Prostate gland (tissue), 2 donors: ENCODE results near the gene TAF3. TPM values are rescaled to one million over a fixed set of nuclear protein-coding genes. Genes with fewer than 3 reads are reported as not detected.

Experiments
- DNase-seq: peaks from one replicate; pipeline ENCODE4 v3.0.0-alpha.2; 2019; ENCODE audit warnings: low spot score
- H3K27ac ChIP-seq, 2 donors: fragments of 200-600 bp; sonication (generic); 2 replicates each; pipeline ENCODE4 v1.5.1; 2017 to 2019
- H3K27me3 ChIP-seq: fragments of 200-600 bp; sonication (generic); replicated peaks from 2 replicates; pipeline ENCODE4 v1.5.1; 2019; ENCODE audit not compliant: insufficient read depth
- H3K36me3 ChIP-seq, 2 donors: fragments of 200-600 bp; sonication (generic); 1 replicate in 1 of 2; 2 replicates in 1 of 2; pipeline versions ENCODE4 v1.5.1 to v1.8.1; 2017 to 2019
- H3K4me1 ChIP-seq: fragments of 200-600 bp; sonication (generic); replicated peaks from 2 replicates; pipeline ENCODE4 v1.5.1; 2019
- H3K4me3 ChIP-seq, 2 donors: fragments of 200-600 bp; sonication (generic); 2 replicates each; pipeline ENCODE4 v1.5.1; 2017 to 2019
- H3K9me3 ChIP-seq: fragments of 200-600 bp; sonication (generic); 2 replicates; pipeline ENCODE4 v1.5.1; 2017
- POLR2A ChIP-seq: fragments of 450-650 bp; IDR thresholded peaks from one replicate; pipeline ENCODE4 v1.6.1; 2016; ENCODE audit warnings: antibody characterized with exemption, mild to moderate bottlenecking
- POLR2AphosphoS5 ChIP-seq: sonication (generic); formaldehyde crosslinking; IDR thresholded peaks from one replicate; pipeline ENCODE4 v1.6.1; 2017; ENCODE audit warnings: antibody characterized with exemption
- WGBS: methylation state at CpG from one replicate; pipeline ENCODE4 v1.1.5; 2018; 5-methylcytosine and 5-hydroxymethylcytosine counted together
- intact Hi-C: fragments of 100-400 bp; cut with DNase I; formaldehyde crosslinking; loops from one replicate; pipeline ENCODE4 v1.14.2; 2022
- total RNA-seq, 2 donors: library from RNA; depleted of rRNA; stranded (reverse); fragments of >200 nt; gene quantifications; one replicate each; pipeline ENCODE4 v1.1.0, GENCODE V29; 2016
- TF ChIP-seq, protein P1 (sequence below), 4 experiments: fragments of 200-600 bp in 2 of 4; fragments of 450-650 bp in 2 of 4; sonication (generic) in 2 of 4; IDR thresholded peaks; 1 replicate in 3 of 4; 2 replicates in 1 of 4; pipeline ENCODE4 v1.5.1; 2016 to 2019; ENCODE audit warnings: antibody characterized with exemption in 4 of 4, mild to moderate bottlenecking in 2 of 4, moderate library complexity in 2 of 4

The TAF3 gene
- total RNA-seq, 2 donors from 2014 or later, result 4.4 to 20.2 TPM

DNA sequence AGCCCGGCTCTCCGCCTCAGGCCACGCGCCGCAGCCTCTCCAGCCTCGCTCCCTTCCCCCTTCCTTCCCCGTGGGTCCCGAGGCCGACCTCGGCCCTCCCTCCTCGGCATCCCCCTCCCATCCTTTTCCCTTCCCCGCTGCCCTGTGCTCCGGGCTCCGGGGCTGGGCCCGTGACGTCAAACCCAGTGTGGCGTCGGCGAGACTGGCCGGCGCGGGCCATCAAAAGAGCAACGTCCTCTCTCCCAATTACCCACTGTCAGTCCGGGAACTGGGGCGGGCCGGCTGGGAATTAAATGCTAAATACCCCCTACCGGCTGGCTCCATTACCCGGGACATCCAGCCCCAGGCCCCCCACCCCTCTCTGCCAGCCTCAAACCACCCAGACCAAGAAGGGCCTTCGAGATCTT lies 233.5 kb downstream of the TAF3 start:
- WGBS, result 13% methylated on average over 29 of the region's 29 CpGs
- no peak for TF ChIP-seq POLR2AphosphoS5
- peak; percentile 52 for TF ChIP-seq POLR2A
- TF ChIP-seq, protein P1, sequence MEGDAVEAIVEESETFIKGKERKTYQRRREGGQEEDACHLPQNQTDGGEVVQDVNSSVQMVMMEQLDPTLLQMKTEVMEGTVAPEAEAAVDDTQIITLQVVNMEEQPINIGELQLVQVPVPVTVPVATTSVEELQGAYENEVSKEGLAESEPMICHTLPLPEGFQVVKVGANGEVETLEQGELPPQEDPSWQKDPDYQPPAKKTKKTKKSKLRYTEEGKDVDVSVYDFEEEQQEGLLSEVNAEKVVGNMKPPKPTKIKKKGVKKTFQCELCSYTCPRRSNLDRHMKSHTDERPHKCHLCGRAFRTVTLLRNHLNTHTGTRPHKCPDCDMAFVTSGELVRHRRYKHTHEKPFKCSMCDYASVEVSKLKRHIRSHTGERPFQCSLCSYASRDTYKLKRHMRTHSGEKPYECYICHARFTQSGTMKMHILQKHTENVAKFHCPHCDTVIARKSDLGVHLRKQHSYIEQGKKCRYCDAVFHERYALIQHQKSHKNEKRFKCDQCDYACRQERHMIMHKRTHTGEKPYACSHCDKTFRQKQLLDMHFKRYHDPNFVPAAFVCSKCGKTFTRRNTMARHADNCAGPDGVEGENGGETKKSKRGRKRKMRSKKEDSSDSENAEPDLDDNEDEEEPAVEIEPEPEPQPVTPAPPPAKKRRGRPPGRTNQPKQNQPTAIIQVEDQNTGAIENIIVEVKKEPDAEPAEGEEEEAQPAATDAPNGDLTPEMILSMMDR (IDR thresholded peaks at IDR 0.05), result no peak
- Histone ChIP-seq H3K9me3 (no peaks in the 10 kb centered on the region), H3K27me3 (peaks cover 19% of the 10 kb centered on the region), H3K36me3 (no peaks in the 10 kb centered on the region), H3K4me1 (peaks cover 3% of the 10 kb centered on the region), H3K27ac (peak overlapping the region; percentile 50 to 75), H3K4me3 (peak overlapping the region; percentile 3 to 36)
- intact Hi-C loops, result no loop called here
- no peak for DNase-seq

DNA sequence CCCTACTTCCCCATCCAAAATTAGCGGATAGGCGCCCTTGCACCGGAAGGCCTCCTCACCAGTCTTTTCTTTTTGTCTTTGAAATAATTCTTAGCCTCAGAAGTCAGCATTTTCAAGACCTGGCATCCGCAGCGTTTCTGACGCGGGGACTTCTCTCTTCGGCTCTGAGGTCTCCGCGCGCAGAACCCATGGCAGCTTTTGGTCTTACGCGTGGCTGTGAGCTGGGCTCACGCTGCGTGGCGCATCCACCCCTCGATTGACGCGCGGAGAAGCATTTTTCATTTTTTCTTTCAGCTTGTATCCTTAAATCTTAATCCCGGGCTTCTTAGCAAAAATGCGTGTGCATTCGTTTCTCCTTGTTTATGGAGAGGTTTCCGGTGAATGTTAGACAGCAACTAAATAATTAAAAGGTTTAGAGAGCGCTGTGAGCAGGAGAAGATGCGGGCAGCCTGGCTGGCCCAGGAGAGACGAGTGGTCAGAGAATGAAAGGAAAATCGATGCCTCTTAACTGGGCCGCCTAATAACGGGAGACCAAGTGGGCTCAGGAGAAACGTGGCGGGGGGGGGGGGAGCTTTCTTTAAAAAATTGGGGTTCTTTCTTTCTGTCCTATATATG lies 234.1 kb downstream of the TAF3 start:
- H3K9me3 ChIP-seq, result no peaks in the 10 kb centered on the region
- H3K27ac ChIP-seq, result peak overlapping the region; percentile 50 to 75
- H3K27me3 ChIP-seq, result peaks cover 16% of the 10 kb centered on the region
- no peak overlapping the region for H3K4me3 ChIP-seq
- H3K36me3 ChIP-seq, result no peaks in the 10 kb centered on the region
- no peak for DNase-seq
- intact Hi-C loops, result no loop called here
- WGBS, result 22% methylated on average over 32 of the region's 32 CpGs
- H3K4me1 ChIP-seq, result peaks cover 3% of the 10 kb centered on the region
- TF ChIP-seq, protein P1 (IDR thresholded peaks at IDR 0.05), result no peak
- TF ChIP-seq POLR2AphosphoS5 (no peak), POLR2A (no peak)

DNA sequence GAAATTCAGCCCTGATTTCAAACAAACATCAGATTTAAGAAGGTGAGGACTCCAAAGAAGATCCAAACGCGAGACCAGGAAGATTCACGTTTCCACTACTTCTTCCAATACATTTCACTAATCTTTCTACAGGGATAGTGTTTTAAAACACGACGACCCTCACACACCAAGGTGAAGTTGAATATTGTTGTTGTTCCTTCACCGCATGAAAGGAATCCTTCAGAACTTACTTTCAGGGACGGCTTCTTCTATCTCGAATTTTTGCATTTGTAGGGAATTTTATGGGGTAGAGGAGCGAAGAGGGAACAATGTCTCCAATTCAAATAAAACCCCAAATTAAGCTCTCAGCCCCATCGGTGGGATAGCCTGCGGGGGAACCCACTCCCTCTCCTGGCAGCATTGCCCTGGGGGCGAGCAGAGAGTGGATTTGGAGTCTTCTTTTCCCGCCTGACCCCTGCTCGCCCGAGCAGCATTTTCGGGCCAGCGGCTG lies 234.7 kb downstream of the TAF3 start:
- intact Hi-C loops, result no loop called here
- DNase-seq, result no peak
- Histone ChIP-seq H3K9me3 (no peaks in the 10 kb centered on the region), H3K27ac (peak overlapping the region in 1 of 2 donors; percentile 75), H3K36me3 (no peaks in the 10 kb centered on the region), H3K4me3 (peak overlapping the region in 1 of 2 donors; percentile 59), H3K4me1 (peaks cover 3% of the 10 kb centered on the region), H3K27me3 (peaks cover 16% of the 10 kb centered on the region)
- WGBS, result 14% methylated on average over 17 of the region's 17 CpGs
- TF ChIP-seq POLR2A, result no peak
- TF ChIP-seq, protein P1 (IDR thresholded peaks at IDR 0.05), result peak in 1 of 4 experiments; percentile 92

DNA sequence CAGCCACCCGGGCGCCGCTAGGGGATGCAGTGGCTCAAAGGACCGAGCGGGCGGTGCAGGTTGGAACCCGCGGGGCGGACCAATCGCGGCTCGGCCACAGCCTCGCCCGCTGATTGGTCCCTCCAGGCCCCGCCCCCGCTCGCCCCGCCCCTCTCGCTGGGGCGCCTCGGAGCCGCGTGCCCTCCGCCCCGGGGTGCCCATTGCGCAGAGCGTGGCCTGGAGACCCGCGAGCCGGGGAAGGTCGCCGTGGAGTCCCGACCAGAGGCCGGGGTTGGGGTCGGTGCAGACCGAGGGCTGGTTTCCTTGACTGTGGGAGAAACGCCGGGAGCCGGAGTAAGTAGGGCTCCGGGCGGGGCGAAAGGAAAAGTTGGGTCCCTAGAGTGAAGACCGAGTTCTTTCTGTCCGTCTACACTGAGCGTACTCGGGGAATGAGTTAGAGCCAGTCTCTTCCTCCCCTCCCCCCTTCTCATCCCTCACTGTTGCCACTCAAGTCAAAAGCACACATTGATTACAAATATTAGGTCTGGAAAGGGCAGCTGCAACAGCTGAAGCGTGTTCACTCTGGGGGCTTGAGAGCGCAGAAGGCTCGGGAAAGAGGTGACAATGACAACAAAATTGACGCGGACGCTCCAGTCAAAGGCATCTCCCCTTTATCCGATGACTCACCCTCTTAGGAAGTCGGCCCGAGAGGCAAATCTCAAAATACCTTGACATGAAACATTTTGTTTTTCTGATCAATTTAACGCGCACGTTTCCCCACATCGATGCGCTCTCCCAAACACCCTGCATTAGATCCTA lies 235.3 kb downstream of the TAF3 start:
- Histone ChIP-seq H3K4me3 (peak overlapping the region; percentile 47 to 59), H3K27ac (peak overlapping the region; percentile 68 to 75), H3K4me1 (peaks cover 3% of the 10 kb centered on the region), H3K36me3 (no peaks in the 10 kb centered on the region), H3K9me3 (no peaks in the 10 kb centered on the region), H3K27me3 (peaks cover 16% of the 10 kb centered on the region)
- WGBS, result 2% methylated on average over 56 of the region's 60 CpGs
- TF ChIP-seq POLR2AphosphoS5, result peak; percentile 71
- peak; percentile 76 for TF ChIP-seq POLR2A
- TF ChIP-seq, protein P1 (IDR thresholded peaks at IDR 0.05), result peak in 3 of 4 experiments; percentile 78 to 95 (median 88)
- intact Hi-C loops, result no loop called here
- peak; percentile 93 for DNase-seq
